WTC11 (cell line): ENCODE measurements around the gene BAIAP2. TPM values are rescaled to one million over a fixed set of nuclear protein-coding genes. Genes with fewer than 3 reads are reported as not detected.

Experiments used
- ATAC-seq: fragments of 200-7000 bp; cut with Tn5 transposase; 2 replicates; pipeline ENCODE4 v1.10.0; 2021; ENCODE audit warnings: mild to moderate bottlenecking, moderate library complexity
- CTCF ChIA-PET: fragments of 300-600 bp; sonication (Branson Sonifier 250); formaldehyde crosslinking; loops from one replicate; lab custom pipeline; 2021; ENCODE audit warnings: antibody characterized with exemption; lab: Charles Lee
- POLR2A ChIA-PET: fragments of 350-600 bp; sonication (Branson Sonifier 250); formaldehyde crosslinking; loops from one replicate; lab custom pipeline; 2021; ENCODE audit warnings: antibody characterized with exemption; lab: Charles Lee
- DNase-seq: peaks from one replicate; pipeline ENCODE4 v3.0.0; 2021; ENCODE audit warnings: low spot score
- H3K27ac Mint-ChIP-seq: 2 replicates; pipeline ENCODE4 v1.8.0; 2021; ENCODE audit warnings: mixed read lengths
- H3K27me3 Mint-ChIP-seq: 2 replicates; pipeline ENCODE4 v1.8.0; 2021; ENCODE audit warnings: low read depth, mild to moderate bottlenecking, moderate library complexity, mixed read lengths
- H3K36me3 Mint-ChIP-seq: 2 replicates; pipeline ENCODE4 v1.8.0; 2021; ENCODE audit warnings: mixed read lengths
- H3K4me1 Mint-ChIP-seq: 2 replicates; pipeline ENCODE4 v1.8.0; 2022; ENCODE audit warnings: mixed read lengths
- H3K4me3 Mint-ChIP-seq: 2 replicates; pipeline ENCODE4 v1.8.0; 2021; ENCODE audit warnings: mild to moderate bottlenecking, moderate library complexity, mixed read lengths
- H3K9me3 Mint-ChIP-seq: 2 replicates; pipeline ENCODE4 v1.8.0; 2021; ENCODE audit warnings: mixed read lengths
- ARID4B ChIP-seq: sonication (generic); formaldehyde crosslinking; IDR thresholded peaks from 2 replicates; pipeline ENCODE4 v1.8.0; 2023; ENCODE audit warnings: missing genetic modification reagents, mild to moderate bottlenecking, borderline replicate concordance
- CDX4 ChIP-seq: fragments of 250-450 bp; sonication (Bioruptor Pico); IDR thresholded peaks from 2 replicates; pipeline ENCODE4 v1.9.0; 2021; ENCODE audit warnings: moderate library complexity, mild to moderate bottlenecking, inconsistent platforms, borderline replicate concordance
- CTCF ChIP-seq: fragments of 200-600 bp; IDR thresholded peaks from 2 replicates; pipeline ENCODE4 v1.8.0; 2022; ENCODE audit warnings: antibody characterized with exemption
- ESRRA ChIP-seq: sonication (generic); formaldehyde crosslinking; IDR thresholded peaks from 2 replicates; pipeline ENCODE4 v1.8.1; 2022; ENCODE audit warnings: mild to moderate bottlenecking, missing genetic modification reagents, borderline replicate concordance
- IRF2 ChIP-seq: sonication (generic); formaldehyde crosslinking; IDR thresholded peaks from 2 replicates; pipeline ENCODE4 v1.8.0; 2022; ENCODE audit warnings: low read depth, missing genetic modification reagents, borderline replicate concordance
- PRDM15 ChIP-seq: sonication (generic); formaldehyde crosslinking; IDR thresholded peaks from 2 replicates; pipeline ENCODE4 v1.8.0; 2022; ENCODE audit warnings: missing genetic modification reagents
- PRRX2 ChIP-seq: fragments of 250-450 bp; sonication (Bioruptor Pico); IDR thresholded peaks from 2 replicates; pipeline ENCODE4 v1.8.0; 2021; ENCODE audit warnings: mild to moderate bottlenecking
- SMAD4 ChIP-seq: sonication (generic); formaldehyde crosslinking; IDR thresholded peaks from 2 replicates; pipeline ENCODE4 v1.8.0; 2022; ENCODE audit warnings: mild to moderate bottlenecking, missing genetic modification reagents
- SOX15 ChIP-seq: fragments of 250-450 bp; sonication (Bioruptor Pico); IDR thresholded peaks from 2 replicates; pipeline ENCODE4 v1.9.0; 2021; ENCODE audit warnings: mild to moderate bottlenecking
- ZNF138 ChIP-seq: sonication (generic); formaldehyde crosslinking; conservative IDR thresholded peaks from 2 replicates; pipeline ENCODE4 v1.8.1; 2022; ENCODE audit warnings: mild to moderate bottlenecking, moderate library complexity, missing genetic modification reagents
- ZNF232 ChIP-seq: sonication (generic); formaldehyde crosslinking; IDR thresholded peaks from 2 replicates; pipeline ENCODE4 v1.8.0; 2022; ENCODE audit warnings: mild to moderate bottlenecking, missing genetic modification reagents
- ZNF281 ChIP-seq: sonication (generic); formaldehyde crosslinking; IDR thresholded peaks from 2 replicates; pipeline ENCODE4 v1.8.0; 2023; ENCODE audit warnings: mild to moderate bottlenecking, missing genetic modification reagents
- total RNA-seq: library from RNA; stranded (reverse); gene quantifications from 3 replicates; pipeline ENCODE4 v1.2.3, GENCODE V29; 2021
- TF ChIP-seq, protein P1 (sequence below): sonication (generic); formaldehyde crosslinking; IDR thresholded peaks from 2 replicates; pipeline ENCODE4 v1.8.1; 2022; ENCODE audit warnings: missing genetic modification reagents, borderline replicate concordance

The BAIAP2 gene
- total RNA-seq, 1 experiment from 2014 or later = 20.7 TPM

GRCh38 chr17:81091774-81092517 lies 57.0 kb downstream of the BAIAP2 start:
- no peak overlapping the region for H3K4me3 Mint-ChIP-seq
- H3K27me3 Mint-ChIP-seq = no peaks in the 10 kb centered on the region
- POLR2A ChIA-PET = interaction anchor here (0.6 kb wide), 1 partner anchor 619 kb away, joined by 3 read pairs; no protein-coding TSS in a partner anchor
- CTCF ChIA-PET = interaction anchor here (1.0 to 2.7 kb wide), 2 partner anchors 10 to 25 kb away, joined by 3 to 16 read pairs; no protein-coding TSS in a partner anchor
- H3K27ac Mint-ChIP-seq = no peak overlapping the region; the same call in 1 of the 2 replicates
- peaks cover 22% of the 10 kb centered on the region for H3K4me1 Mint-ChIP-seq
- no peak for DNase-seq
- TF ChIP-seq PRDM15 (CRISPR knock-in tag) (no peak), SMAD4 (CRISPR knock-in tag) (no peak), ZNF232 (CRISPR knock-in tag) (no peak), CTCF (no peak), ESRRA (CRISPR knock-in tag) (no peak)
- TF ChIP-seq, all 79 proteins: peak for 0
- no peaks in the 10 kb centered on the region for H3K9me3 Mint-ChIP-seq
- no peak for ATAC-seq
- no peaks in the 10 kb centered on the region for H3K36me3 Mint-ChIP-seq

- Mint-ChIP-seq H3K9me3 (no peaks in the 10 kb centered on the region), H3K36me3 (no peaks in the 10 kb centered on the region), H3K4me3 (no peak overlapping the region), H3K27me3 (no peaks in the 10 kb centered on the region), H3K4me1 (peaks cover 22% of the 10 kb centered on the region), H3K27ac (peak overlapping the region; percentile 68)
- no peak for ATAC-seq
- TF ChIP-seq ESRRA (CRISPR knock-in tag) = no peak
- no peak for TF ChIP-seq CDX4 (CRISPR knock-in tag)
- TF ChIP-seq PRRX2 = no peak
- TF ChIP-seq, protein P1, sequence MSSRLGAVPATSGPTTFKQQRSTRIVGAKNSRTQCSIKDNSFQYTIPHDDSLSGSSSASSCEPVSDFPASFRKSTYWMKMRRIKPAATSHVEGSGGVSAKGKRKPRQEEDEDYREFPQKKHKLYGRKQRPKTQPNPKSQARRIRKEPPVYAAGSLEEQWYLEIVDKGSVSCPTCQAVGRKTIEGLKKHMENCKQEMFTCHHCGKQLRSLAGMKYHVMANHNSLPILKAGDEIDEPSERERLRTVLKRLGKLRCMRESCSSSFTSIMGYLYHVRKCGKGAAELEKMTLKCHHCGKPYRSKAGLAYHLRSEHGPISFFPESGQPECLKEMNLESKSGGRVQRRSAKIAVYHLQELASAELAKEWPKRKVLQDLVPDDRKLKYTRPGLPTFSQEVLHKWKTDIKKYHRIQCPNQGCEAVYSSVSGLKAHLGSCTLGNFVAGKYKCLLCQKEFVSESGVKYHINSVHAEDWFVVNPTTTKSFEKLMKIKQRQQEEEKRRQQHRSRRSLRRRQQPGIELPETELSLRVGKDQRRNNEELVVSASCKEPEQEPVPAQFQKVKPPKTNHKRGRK = no peak
- TF ChIP-seq IRF2 (CRISPR knock-in tag) = no peak
- no peak for TF ChIP-seq ARID4B
- no peak for TF ChIP-seq ZNF138 (CRISPR knock-in tag)
- no peak for TF ChIP-seq ZNF281 (CRISPR knock-in tag)
- TF ChIP-seq SOX15 = no peak
- ChIA-PET CTCF (interaction anchor here (2.7 kb wide), 1 partner anchor 9 kb away, joined by 16 read pairs; no protein-coding TSS in a partner anchor), POLR2A (no interaction called here)
- no peak for DNase-seq
These were observed 57.7 kb downstream of the BAIAP2 start for GRCh38 chr17:81092518-81093095.
